Fibroblast of pulmonary artery (primary cell): ENCODE measurements around the gene SOX6.
"Not testable (repeated sequence)": the region's sequence is repeated elsewhere in the genome, so short reads cannot be mapped to it uniquely, and the experiment has no call there.

Experiments
- DNase-seq: peaks from one replicate; pipeline ENCODE4 v3.0.0-alpha.2; 2010; ENCODE audit warnings: low read depth
- H3K4me3 ChIP-seq: replicated peaks from 2 replicates; pipeline ENCODE4 v1.5.1; 2011; ENCODE audit warnings: low read depth, mild to moderate bottlenecking, control low read depth, low read length, moderate library complexity
- TF ChIP-seq, protein P1 (sequence below): IDR thresholded peaks from 2 replicates; pipeline ENCODE4 v1.5.1; 2011; ENCODE audit warnings: mild to moderate bottlenecking, control low read depth, low read length, inconsistent platforms; ENCODE audit errors: missing control alignments

Gene SOX6

GRCh38 chr11:15929371-15929901 lies 426.9 kb downstream of the SOX6 start:
- no peak for DNase-seq
- TF ChIP-seq, protein P1, sequence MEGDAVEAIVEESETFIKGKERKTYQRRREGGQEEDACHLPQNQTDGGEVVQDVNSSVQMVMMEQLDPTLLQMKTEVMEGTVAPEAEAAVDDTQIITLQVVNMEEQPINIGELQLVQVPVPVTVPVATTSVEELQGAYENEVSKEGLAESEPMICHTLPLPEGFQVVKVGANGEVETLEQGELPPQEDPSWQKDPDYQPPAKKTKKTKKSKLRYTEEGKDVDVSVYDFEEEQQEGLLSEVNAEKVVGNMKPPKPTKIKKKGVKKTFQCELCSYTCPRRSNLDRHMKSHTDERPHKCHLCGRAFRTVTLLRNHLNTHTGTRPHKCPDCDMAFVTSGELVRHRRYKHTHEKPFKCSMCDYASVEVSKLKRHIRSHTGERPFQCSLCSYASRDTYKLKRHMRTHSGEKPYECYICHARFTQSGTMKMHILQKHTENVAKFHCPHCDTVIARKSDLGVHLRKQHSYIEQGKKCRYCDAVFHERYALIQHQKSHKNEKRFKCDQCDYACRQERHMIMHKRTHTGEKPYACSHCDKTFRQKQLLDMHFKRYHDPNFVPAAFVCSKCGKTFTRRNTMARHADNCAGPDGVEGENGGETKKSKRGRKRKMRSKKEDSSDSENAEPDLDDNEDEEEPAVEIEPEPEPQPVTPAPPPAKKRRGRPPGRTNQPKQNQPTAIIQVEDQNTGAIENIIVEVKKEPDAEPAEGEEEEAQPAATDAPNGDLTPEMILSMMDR = no peak
- no peak overlapping the region for H3K4me3 ChIP-seq

- H3K4me3 ChIP-seq = no peak overlapping the region
- no peak for DNase-seq
- TF ChIP-seq, protein P1 = no peak
Observed at GRCh38 chr11:15927864-15928217, 428.5 kb downstream of the SOX6 start.

DNA sequence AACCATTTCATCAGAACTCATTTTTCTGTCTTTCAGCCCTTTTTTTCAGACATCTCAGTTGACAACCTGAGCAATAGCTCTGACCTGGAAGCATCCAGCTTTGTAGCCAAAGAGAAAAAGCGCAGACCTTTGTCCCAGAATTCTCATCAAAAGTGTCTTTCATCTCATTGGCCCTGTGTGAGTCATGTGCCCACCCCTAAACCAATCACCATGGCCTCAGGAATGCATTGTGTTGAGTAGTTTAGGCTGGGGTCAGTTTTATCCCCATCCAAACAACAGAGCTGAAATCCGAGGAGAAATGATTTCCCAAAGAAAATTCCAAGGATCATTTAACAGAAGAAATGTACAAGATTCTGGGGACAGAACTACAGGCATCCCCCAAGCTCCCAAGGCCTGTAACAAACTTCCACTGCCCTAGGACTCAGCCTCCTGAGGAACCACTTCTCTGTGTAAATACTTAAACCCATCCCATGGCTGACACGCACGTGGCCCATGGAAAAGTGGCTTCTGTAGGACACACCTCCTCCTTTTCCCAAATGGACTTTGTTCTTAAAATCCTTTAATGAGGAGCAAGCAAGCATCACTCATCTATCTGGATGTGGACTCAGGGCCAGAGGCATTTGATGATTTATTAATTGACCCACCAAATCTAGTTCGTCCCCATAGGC lies 429.0 kb downstream of the SOX6 start:
- TF ChIP-seq, protein P1 = no peak
- no peak for DNase-seq
- H3K4me3 ChIP-seq = no peak overlapping the region

DNA sequence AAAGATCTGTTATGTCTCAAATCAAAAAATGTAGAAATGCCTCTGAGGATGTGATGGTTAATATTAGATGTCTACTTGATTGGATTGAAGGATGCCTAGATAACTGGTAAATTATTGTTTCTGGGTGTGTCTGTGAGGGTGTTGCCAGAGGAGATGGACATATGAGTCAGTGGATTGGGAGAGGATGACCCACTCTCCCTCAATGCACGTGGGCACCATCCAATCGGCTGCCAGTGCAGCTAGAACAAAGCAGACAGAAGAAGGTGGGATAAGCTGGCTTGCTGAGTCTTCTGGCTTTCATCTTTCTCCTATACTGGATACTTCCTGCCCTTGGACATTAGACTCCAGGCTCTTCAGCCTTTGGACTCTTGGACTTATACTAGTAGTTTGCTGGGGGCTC lies 430.3 kb downstream of the SOX6 start:
- no peak overlapping the region for H3K4me3 ChIP-seq
- TF ChIP-seq, protein P1 = no peak
- no peak for DNase-seq

GRCh38 chr11:15923183-15923582 lies 433.2 kb downstream of the SOX6 start:
- no peak overlapping the region for H3K4me3 ChIP-seq
- DNase-seq = no peak
- TF ChIP-seq, protein P1 = no peak

DNA sequence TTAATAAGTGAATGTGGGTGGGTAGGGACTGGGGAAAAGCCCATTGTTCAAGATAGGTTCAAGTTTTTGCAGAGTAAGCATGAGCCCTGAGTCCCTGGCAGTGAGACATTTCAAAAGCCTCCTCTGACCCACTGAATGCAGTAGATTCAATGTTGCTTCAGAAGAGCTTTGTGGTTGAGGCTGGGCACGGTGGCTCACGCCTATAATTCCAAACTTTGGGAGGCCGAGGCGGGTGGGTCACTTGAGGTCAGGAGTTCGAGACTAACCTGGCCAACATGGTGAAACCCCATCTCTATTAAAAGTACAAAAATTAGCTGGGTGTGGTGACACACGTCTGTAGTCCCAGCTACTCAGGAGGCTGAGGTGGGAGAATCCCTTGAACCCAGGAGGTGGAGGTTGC lies 433.6 kb downstream of the SOX6 start:
- not testable (repeated sequence) for H3K4me3 ChIP-seq, DNase-seq

GRCh38 chr11:15920856-15921629 lies 435.3 kb downstream of the SOX6 start:
- no peak overlapping the region for H3K4me3 ChIP-seq
- peak; percentile 23 for DNase-seq
- TF ChIP-seq, protein P1 = no peak
